Vagina (tissue), 2 donors: ENCODE results near the gene BCLAF1.
A peak's percentile ranks its signal among the peaks of the same experiment; 100 is the strongest.

Source experiments
- CTCF ChIP-seq, 3 experiments: fragments of 450-650 bp in 2 of 3; fragments of 200-600 bp in 1 of 3; sonication (generic) in 1 of 3; IDR thresholded peaks; one replicate each; pipeline ENCODE4 v1.5.1; 2017 to 2019; ENCODE audit warnings: antibody characterized with exemption in 3 of 3, mild to moderate bottlenecking in 2 of 3, moderate library complexity in 2 of 3
- POLR2A ChIP-seq, 2 donors: fragments of 450-650 bp; IDR thresholded peaks; one replicate each; pipeline ENCODE4 v1.6.1; 2017; ENCODE audit warnings: antibody characterized with exemption in 2 of 2, mild to moderate bottlenecking in 2 of 2, moderate library complexity in 2 of 2

- TF ChIP-seq CTCF (IDR thresholded peaks at IDR 0.05) (peak; percentile 38 to 60 (median 59)), POLR2A (IDR thresholded peaks at IDR 0.05) (no peak)
Observed at GRCh38 chr6:136317021-136317694, 27.5 kb upstream of the BCLAF1 start.
